Parathyroid adenoma (tissue), 2 donors: ENCODE data around the gene DAPK2.

Experiments
- H2AFZ ChIP-seq: fragments of 300-600 bp; sonication (generic); one replicate; pipeline ENCODE4 v1.7.0; 2017; ENCODE audit warnings: antibody characterized with exemption, mild to moderate bottlenecking
- H3K27ac ChIP-seq: fragments of 300-600 bp; sonication (generic); one replicate; pipeline ENCODE4 v1.7.0; 2017
- H3K27me3 ChIP-seq: fragments of 300-600 bp; sonication (generic); one replicate; pipeline ENCODE4 v1.7.0; 2017; ENCODE audit warnings: low read length; ENCODE audit not compliant: control insufficient read depth, insufficient read depth
- H3K36me3 ChIP-seq: fragments of 300-600 bp; sonication (generic); one replicate; pipeline ENCODE4 v1.7.0; 2017; ENCODE audit warnings: low read length; ENCODE audit not compliant: control insufficient read depth, insufficient read depth
- H3K4me1 ChIP-seq: fragments of 300-600 bp; sonication (generic); one replicate; pipeline ENCODE4 v1.7.0; 2017; ENCODE audit warnings: control low read depth
- H3K4me2 ChIP-seq: fragments of 300-600 bp; sonication (generic); one replicate; pipeline ENCODE4 v1.7.0; 2017; ENCODE audit warnings: low read length
- H3K4me3 ChIP-seq: fragments of 300-600 bp; sonication (generic); one replicate; pipeline ENCODE4 v1.7.0; 2017; ENCODE audit warnings: low read depth, low read length
- H3K79me2 ChIP-seq: fragments of 300-600 bp; sonication (generic); one replicate; pipeline ENCODE4 v1.7.0; 2017; ENCODE audit warnings: control low read depth
- H3K9ac ChIP-seq: fragments of 300-600 bp; sonication (generic); one replicate; pipeline ENCODE4 v1.7.0; 2017; ENCODE audit warnings: mild to moderate bottlenecking
- H3K9me3 ChIP-seq: fragments of 300-600 bp; sonication (generic); one replicate; pipeline ENCODE4 v1.7.0; 2017; ENCODE audit warnings: low read length; ENCODE audit not compliant: control insufficient read depth
- TF ChIP-seq, protein P1 (sequence below): fragments of 300-600 bp; sonication (generic); IDR thresholded peaks from one replicate; pipeline ENCODE4 v1.7.0; 2017; ENCODE audit warnings: antibody characterized with exemption, mild to moderate bottlenecking
- donor health status: primary hyperparathyroidism.

Gene DAPK2

DNA sequence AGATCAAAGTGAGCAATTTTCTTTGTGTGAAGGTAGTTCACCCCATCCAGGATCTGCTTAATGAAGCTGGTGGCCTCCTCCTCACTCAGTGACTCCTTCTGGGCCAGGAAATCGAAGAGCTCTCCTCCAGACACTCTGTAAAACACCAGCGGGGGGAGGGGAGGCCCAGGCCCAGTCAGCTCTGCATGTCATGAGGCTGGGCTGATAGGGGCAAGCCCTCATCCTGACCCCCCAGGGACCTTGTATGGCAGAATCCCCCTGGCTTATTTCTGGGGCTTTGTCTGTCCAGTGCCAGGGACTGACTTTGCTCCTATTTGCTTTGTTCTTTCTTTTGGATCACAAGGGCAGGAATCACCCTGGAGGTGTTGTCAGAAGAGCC lies 74.9 kb downstream of the DAPK2 start:
- Histone ChIP-seq H3K79me2 (no peaks in the 10 kb centered on the region), H3K27me3 (no peaks in the 10 kb centered on the region), H2AFZ (peak overlapping the region; percentile 74), H3K36me3 (no peaks in the 10 kb centered on the region), H3K9me3 (no peaks in the 10 kb centered on the region), H3K4me3 (no peak overlapping the region), H3K27ac (peak overlapping the region; percentile 97), H3K4me1 (peaks cover 24% of the 10 kb centered on the region), H3K4me2 (no peak overlapping the region), H3K9ac (no peak overlapping the region)
- TF ChIP-seq, protein P1, sequence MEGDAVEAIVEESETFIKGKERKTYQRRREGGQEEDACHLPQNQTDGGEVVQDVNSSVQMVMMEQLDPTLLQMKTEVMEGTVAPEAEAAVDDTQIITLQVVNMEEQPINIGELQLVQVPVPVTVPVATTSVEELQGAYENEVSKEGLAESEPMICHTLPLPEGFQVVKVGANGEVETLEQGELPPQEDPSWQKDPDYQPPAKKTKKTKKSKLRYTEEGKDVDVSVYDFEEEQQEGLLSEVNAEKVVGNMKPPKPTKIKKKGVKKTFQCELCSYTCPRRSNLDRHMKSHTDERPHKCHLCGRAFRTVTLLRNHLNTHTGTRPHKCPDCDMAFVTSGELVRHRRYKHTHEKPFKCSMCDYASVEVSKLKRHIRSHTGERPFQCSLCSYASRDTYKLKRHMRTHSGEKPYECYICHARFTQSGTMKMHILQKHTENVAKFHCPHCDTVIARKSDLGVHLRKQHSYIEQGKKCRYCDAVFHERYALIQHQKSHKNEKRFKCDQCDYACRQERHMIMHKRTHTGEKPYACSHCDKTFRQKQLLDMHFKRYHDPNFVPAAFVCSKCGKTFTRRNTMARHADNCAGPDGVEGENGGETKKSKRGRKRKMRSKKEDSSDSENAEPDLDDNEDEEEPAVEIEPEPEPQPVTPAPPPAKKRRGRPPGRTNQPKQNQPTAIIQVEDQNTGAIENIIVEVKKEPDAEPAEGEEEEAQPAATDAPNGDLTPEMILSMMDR, result no peak

DNA sequence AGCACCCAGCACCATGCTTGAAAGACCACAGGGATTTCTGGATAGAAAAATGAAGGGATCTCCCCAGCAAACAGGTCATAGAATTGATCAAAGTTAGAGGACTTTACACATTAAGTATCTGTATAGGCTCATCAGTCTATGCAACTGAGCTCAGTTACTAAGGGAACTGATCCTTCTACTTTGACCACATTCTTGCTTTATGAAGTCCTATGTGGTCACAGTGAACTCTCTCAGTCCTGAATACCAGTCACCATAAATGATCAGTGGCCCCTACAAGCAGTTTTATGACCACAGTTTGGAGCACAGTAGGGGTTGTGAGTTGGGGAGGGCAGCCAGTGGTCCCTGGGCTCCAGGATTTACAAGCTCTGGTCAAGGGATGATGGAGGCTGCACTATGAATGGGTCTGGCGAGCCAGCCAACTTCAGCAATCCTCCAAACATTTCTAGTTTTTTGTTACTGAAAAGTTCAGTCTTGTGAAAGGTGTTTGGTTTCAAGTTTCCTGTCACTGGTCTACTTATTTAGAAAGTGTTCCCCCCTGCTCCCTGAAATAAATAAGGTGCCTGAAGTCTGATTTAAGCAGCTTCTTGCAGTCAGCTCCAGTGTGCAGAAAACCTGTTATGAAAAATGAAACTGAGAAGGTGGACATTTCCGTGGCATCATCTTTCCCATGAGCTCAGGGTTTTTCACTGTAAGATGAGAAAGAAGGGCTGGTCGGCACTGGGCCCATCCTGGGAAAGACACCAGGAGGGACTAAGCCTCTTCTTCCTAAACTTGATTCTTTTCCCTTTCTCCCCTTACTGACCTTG lies 75.5 kb downstream of the DAPK2 start:
- Histone ChIP-seq H3K36me3 (no peaks in the 10 kb centered on the region), H3K27ac (peak overlapping the region; percentile 97), H3K79me2 (no peaks in the 10 kb centered on the region), H2AFZ (peak overlapping the region; percentile 74), H3K4me2 (no peak overlapping the region), H3K4me3 (no peak overlapping the region), H3K4me1 (peaks cover 24% of the 10 kb centered on the region), H3K9me3 (no peaks in the 10 kb centered on the region), H3K9ac (no peak overlapping the region), H3K27me3 (no peaks in the 10 kb centered on the region)
- TF ChIP-seq, protein P1, result no peak

DNA sequence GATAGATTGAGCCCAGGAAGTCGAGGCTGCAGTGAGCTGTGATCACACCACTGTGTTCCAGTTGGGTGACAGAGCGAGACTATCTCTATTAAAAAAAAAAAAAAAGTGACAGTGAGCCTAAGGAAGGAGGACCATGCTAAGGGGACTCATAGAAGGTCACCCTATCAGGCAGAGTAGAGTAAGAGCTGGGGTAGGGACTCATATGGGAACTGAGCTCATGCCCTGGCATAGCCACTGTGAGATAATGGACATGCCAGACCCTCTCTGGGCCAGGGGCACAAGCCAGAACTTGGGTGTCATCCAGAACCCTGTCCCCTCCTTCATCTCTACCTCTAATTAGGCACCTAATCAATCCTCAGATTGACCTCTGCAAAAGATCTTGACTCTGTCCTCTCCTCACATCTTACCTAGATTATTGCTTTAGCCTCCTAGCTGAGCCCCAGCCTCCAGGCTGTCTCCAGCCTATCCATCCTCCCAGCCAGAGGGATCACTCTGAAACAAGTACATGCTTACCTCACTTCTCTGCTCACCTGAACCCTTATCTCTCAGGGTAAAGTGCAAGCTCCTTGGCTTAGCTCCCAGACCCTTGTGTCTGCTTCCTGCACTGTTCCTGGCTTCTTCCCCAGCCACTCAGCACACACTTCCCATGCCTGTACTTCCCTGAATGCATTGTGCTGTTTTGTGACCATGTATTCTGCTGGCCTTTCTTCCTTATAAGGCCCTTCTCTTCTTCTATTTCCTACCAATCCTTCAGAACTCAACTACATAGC lies 76.4 kb downstream of the DAPK2 start:
- peaks cover 24% of the 10 kb centered on the region for H3K4me1 ChIP-seq
- no peak overlapping the region for H3K4me3 ChIP-seq
- H2AFZ ChIP-seq, result no peak overlapping the region
- peak overlapping the region; percentile 97 for H3K27ac ChIP-seq
- no peak overlapping the region for H3K4me2 ChIP-seq
- H3K27me3 ChIP-seq, result no peaks in the 10 kb centered on the region
- TF ChIP-seq, protein P1, result no peak
- H3K9ac ChIP-seq, result no peak overlapping the region
- H3K36me3 ChIP-seq, result no peaks in the 10 kb centered on the region
- no peaks in the 10 kb centered on the region for H3K79me2 ChIP-seq
- no peaks in the 10 kb centered on the region for H3K9me3 ChIP-seq

GRCh38 chr15:63968700-63969099 lies 77.6 kb downstream of the DAPK2 start:
- peaks cover 24% of the 10 kb centered on the region for H3K4me1 ChIP-seq

More at GRCh38 chr15:63968700-63969099, 77.6 kb downstream of the DAPK2 start:
- H3K9ac ChIP-seq, result no peak overlapping the region
- no peaks in the 10 kb centered on the region for H3K36me3 ChIP-seq
- H3K27ac ChIP-seq, result peak overlapping the region; percentile 97
- TF ChIP-seq, protein P1, result no peak
- no peaks in the 10 kb centered on the region for H3K27me3 ChIP-seq
- no peak overlapping the region for H3K4me3 ChIP-seq
- H3K4me2 ChIP-seq, result no peak overlapping the region
- H3K79me2 ChIP-seq, result no peaks in the 10 kb centered on the region
- no peak overlapping the region for H2AFZ ChIP-seq
- no peaks in the 10 kb centered on the region for H3K9me3 ChIP-seq
